HCT116 (cell line): Measurements from ENCODE around the gene FARP1. TPM values are rescaled to one million over a fixed set of nuclear protein-coding genes. Genes with fewer than 3 reads are reported as not detected.

ENCODE experiments used
- ATAC-seq: fragments of 200-7000 bp; cut with Tn5 transposase; 2 replicates; pipeline ENCODE4 v1.9.1; 2020; ENCODE audit warnings: mild to moderate bottlenecking, moderate library complexity
- BruUV-seq: library from RNA; stranded (reverse); fragments of 400-500 nt; replicated peaks from 2 replicates; lab custom pipeline; 2021; lab: Mats Ljungman, UMichigan
- CTCF ChIA-PET: fragments of 300-600 bp; sonication (Branson Sonifier 250); formaldehyde crosslinking; loops from one replicate; lab custom pipeline; 2021; ENCODE audit warnings: antibody characterized with exemption; lab: Charles Lee
- POLR2A ChIA-PET: fragments of 300-600, 350-600 bp; sonication (Branson Sonifier 250); formaldehyde crosslinking; loops from one replicate; lab custom pipeline; 2021; ENCODE audit warnings: antibody characterized with exemption; lab: Charles Lee
- RAD21 ChIA-PET, 2 experiments: fragments of 300-600 bp; sonication (Branson Sonifier 250); formaldehyde crosslinking; loops; one replicate each; lab custom pipeline; 2023; ENCODE audit warnings: low total read pairs in 2 of 2; ENCODE audit not compliant: uncharacterized antibody in 2 of 2, unreplicated experiment in 2 of 2, low non-redundant PET in 1 of 2; lab: Charles Lee
- DNase-seq: peaks from one replicate; pipeline ENCODE4 v3.0.0-alpha.2; 2010; ENCODE audit warnings: low read depth, low spot score
- H2AFZ ChIP-seq: fragments of 200-600 bp; shearing (Covaris generic), sonication (generic); 2 replicates; pipeline ENCODE4 v1.6.1; 2017; ENCODE audit warnings: low read depth, mixed run types, mixed read lengths, antibody characterized with exemption, low read length; ENCODE audit not compliant: poor library complexity, severe bottlenecking
- H3K27ac ChIP-seq: 2 replicates; pipeline ENCODE4 v1.5.1; 2012; ENCODE audit warnings: low read depth, low read length
- H3K27me3 ChIP-seq: fragments of 200-600 bp; sonication (generic); 2 replicates; pipeline ENCODE4 v1.6.1; 2016; ENCODE audit warnings: mixed run types, low read length, mixed read lengths; ENCODE audit not compliant: insufficient read depth
- H3K36me3 ChIP-seq, 2 experiments: fragments of 200-500 bp in 1 of 2; fragments of 200-600 bp in 1 of 2; sonication (Bioruptor generic) in 1 of 2; sonication (generic) in 1 of 2; 2 replicates each; pipeline versions ENCODE4 v1.5.1 to v1.6.1; 2014 to 2016; ENCODE audit warnings: low read length in 2 of 2, inconsistent platforms in 1 of 2, mixed read lengths in 1 of 2, mixed run types in 1 of 2; ENCODE audit not compliant: insufficient read depth in 2 of 2, control insufficient read depth in 1 of 2
- H3K4me1 ChIP-seq, 2 experiments: fragments of 200-600 bp in 1 of 2; sonication (generic) in 1 of 2; 2 replicates each; pipeline versions ENCODE4 v1.5.1 to v1.6.1; 2012 to 2017; ENCODE audit warnings: low read length in 2 of 2, inconsistent platforms in 1 of 2, mild to moderate bottlenecking in 1 of 2, mixed read lengths in 1 of 2, mixed run types in 1 of 2, moderate library complexity in 1 of 2; ENCODE audit not compliant: insufficient read depth in 2 of 2, control insufficient read depth in 1 of 2
- H3K4me2 ChIP-seq: fragments of 200-600 bp; sonication (generic); 2 replicates; pipeline ENCODE4 v1.6.1; 2017; ENCODE audit warnings: mixed run types, low read length, mixed read lengths
- H3K4me3 ChIP-seq, 2 experiments: fragments of 200-600 bp in 1 of 2; sonication (generic) in 1 of 2; replicated peaks in 1 of 2; 2 replicates each; pipeline ENCODE4 v1.5.1; 2011 to 2016; ENCODE audit warnings: low read length in 2 of 2, control low read depth in 1 of 2, low read depth in 1 of 2, mild to moderate bottlenecking in 1 of 2, mixed read lengths in 1 of 2, mixed run types in 1 of 2
- H3K79me2 ChIP-seq: fragments of 200-600 bp; sonication (generic); 2 replicates; pipeline ENCODE4 v1.6.1; 2017; ENCODE audit warnings: mild to moderate bottlenecking, mixed run types, low read length, moderate library complexity, mixed read lengths; ENCODE audit not compliant: insufficient read depth
- H3K9ac ChIP-seq: fragments of 200-600 bp; sonication (generic); 2 replicates; pipeline ENCODE4 v1.6.1; 2016; ENCODE audit warnings: low read length, mixed read lengths
- H3K9me2 ChIP-seq: fragments of 200-600 bp; sonication (generic), shearing (Covaris generic); 2 replicates; pipeline ENCODE4 v1.6.1; 2017; ENCODE audit warnings: mixed run types, mild to moderate bottlenecking, moderate library complexity; ENCODE audit not compliant: insufficient read depth
- H3K9me3 ChIP-seq, 2 experiments: fragments of 200-500 bp in 1 of 2; fragments of 200-600 bp in 1 of 2; sonication (Bioruptor generic) in 1 of 2; sonication (generic) in 1 of 2; 2 replicates each; pipeline ENCODE4 v1.6.1; 2014 to 2017; ENCODE audit warnings: low read length in 2 of 2, mixed read lengths in 2 of 2, inconsistent platforms in 1 of 2, low read depth in 1 of 2, mild to moderate bottlenecking in 1 of 2, mixed run types in 1 of 2, moderate library complexity in 1 of 2; ENCODE audit not compliant: control insufficient read depth in 1 of 2, insufficient read depth in 1 of 2
- H4K20me1 ChIP-seq: fragments of 200-600 bp; sonication (generic), shearing (Covaris generic); 2 replicates; pipeline ENCODE4 v1.6.1; 2017; ENCODE audit warnings: mixed run types, mild to moderate bottlenecking, moderate library complexity; ENCODE audit not compliant: insufficient read depth
- CEBPB ChIP-seq: IDR thresholded peaks from 2 replicates; pipeline ENCODE4 v1.6.1; 2012; ENCODE audit warnings: low read depth
- EZH2phosphoT487 ChIP-seq: fragments of 200-600 bp; IDR thresholded peaks from 2 replicates; pipeline ENCODE4 v1.6.1; 2018; ENCODE audit warnings: antibody characterized with exemption, borderline replicate concordance
- FOSL1 ChIP-seq: IDR thresholded peaks from 2 replicates; pipeline ENCODE4 v1.6.1; 2012; ENCODE audit warnings: low read depth
- MAX ChIP-seq: IDR thresholded peaks from 2 replicates; pipeline ENCODE4 v1.6.1; 2012
- POLR2AphosphoS5 ChIP-seq: IDR thresholded peaks from 2 replicates; pipeline ENCODE4 v1.6.1; 2011; ENCODE audit warnings: mild to moderate bottlenecking, low read depth, low read length, moderate library complexity
- SIN3A ChIP-seq: IDR thresholded peaks from 2 replicates; pipeline ENCODE4 v1.6.1; 2012; ENCODE audit warnings: low read depth
- SP1 ChIP-seq: IDR thresholded peaks from 2 replicates; pipeline ENCODE4 v1.6.1; 2012; ENCODE audit warnings: low read depth
- SRF ChIP-seq: IDR thresholded peaks from 2 replicates; pipeline ENCODE4 v1.6.1; 2012; ENCODE audit warnings: low read depth
- TCF7L2 ChIP-seq: IDR thresholded peaks from 2 replicates; pipeline ENCODE4 v1.7.0; 2011; ENCODE audit warnings: borderline replicate concordance, inconsistent platforms; ENCODE audit not compliant: insufficient read depth, insufficient read length; ENCODE audit errors: extremely low read depth
- YY1 ChIP-seq: IDR thresholded peaks from 2 replicates; pipeline ENCODE4 v1.6.1; 2011; ENCODE audit warnings: low read length, low read depth, moderate library complexity, mild to moderate bottlenecking; ENCODE audit not compliant: insufficient replicate concordance; ENCODE audit errors: extremely low read depth
- ZFX ChIP-seq: fragments of 450-650 bp; IDR thresholded peaks from 2 replicates; pipeline ENCODE4 v1.6.1; 2017
- ZNF274 ChIP-seq: fragments of 200-500 bp; sonication (Bioruptor generic); IDR thresholded peaks from 2 replicates; pipeline ENCODE4 v1.6.1; 2014; ENCODE audit warnings: mild to moderate bottlenecking, low read depth, low read length, inconsistent platforms
- intact Hi-C: fragments of 100-400 bp; cut with micrococcal nuclease; formaldehyde crosslinking; loops from 2 replicates; pipeline ENCODE4 v1.10.0; 2022
- total RNA-seq: library from RNA; stranded (reverse); gene quantifications from one replicate; pipeline ENCODE4 v1.2.1, GENCODE V29; 2021; ENCODE audit not compliant: unreplicated experiment

The FARP1 gene
- total RNA-seq, 1 experiment from 2014 or later: 30.5 TPM

DNA sequence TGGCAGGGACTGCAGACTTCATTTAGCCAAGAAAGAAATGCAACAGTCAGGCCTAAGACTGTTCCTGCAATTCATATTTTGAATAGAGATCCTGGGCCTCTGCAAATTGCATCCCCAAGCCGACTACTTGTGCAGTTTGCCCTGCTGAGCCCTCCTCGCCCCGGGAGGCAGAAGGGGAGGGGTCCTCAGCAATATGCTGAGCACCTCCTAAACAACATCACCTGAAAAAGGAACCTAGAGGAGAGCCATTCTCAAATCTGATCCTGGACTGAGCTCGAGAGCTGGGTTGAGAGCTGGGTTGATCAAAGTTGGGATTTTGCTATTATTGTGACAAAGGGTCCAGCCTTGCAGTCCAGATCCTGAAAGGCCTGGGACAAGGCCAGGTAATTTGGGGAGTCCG is 304.2 kb downstream of the FARP1 start:
- peaks cover 0 to 35% of the 10 kb centered on the region in 2 experiments; a peak in 2 of 4 replicates for H3K4me1 ChIP-seq
- no peak for ATAC-seq
- H3K9me2 ChIP-seq: no peaks in the 10 kb centered on the region
- intact Hi-C loops: loop anchor here (5.0 kb wide), 1 partner anchor 395 kb away; no protein-coding TSS in a partner anchor
- H3K9ac ChIP-seq: no peak overlapping the region
- no peak overlapping the region for H3K27ac ChIP-seq
- no peak for DNase-seq
- no peaks in the 10 kb centered on the region for H3K9me3 ChIP-seq
- ChIA-PET POLR2A (no interaction called here), CTCF (interaction anchor here (0.7 to 4.9 kb wide), 5 partner anchors 11 to 226 kb away, joined by 3 to 41 read pairs (median 6); no protein-coding TSS in a partner anchor), RAD21 (no interaction called here)
- no peak overlapping the region for H3K4me3 ChIP-seq
- 0 out of 2 replicates have a peak, but pooled peaks cover 6% of the 10 kb centered on the region for H4K20me1 ChIP-seq
- H3K27me3 ChIP-seq: no peaks in the 10 kb centered on the region
- no peak overlapping the region for H3K4me2 ChIP-seq
- BruUV-seq: no TSS peak
- TF ChIP-seq POLR2AphosphoS5 (no peak), MAX (no peak), YY1 (no peak), SP1 (no peak), FOSL1 (no peak), ZNF274 (no peak), CEBPB (no peak), ZFX (no peak), SIN3A (no peak), EZH2phosphoT487 (no peak), SRF (no peak), TCF7L2 (no peak)
- H3K79me2 ChIP-seq: peaks cover 7% of the 10 kb centered on the region; the same call in 1 of the 2 replicates
- no peak overlapping the region for H2AFZ ChIP-seq
- H3K36me3 ChIP-seq: peaks cover 3 to 5% of the 10 kb centered on the region in 2 experiments; a peak in 2 of 4 replicates
